Effector memory CD4-positive, alpha-beta T cell (primary cell): Measurements from ENCODE around the gene MAGEC2.

Experiments used
- DNase-seq, 3 donors: peaks; one replicate each; pipeline ENCODE4 v3.0.0-alpha.2; 2020
- H3K27ac ChIP-seq: 2 replicates; pipeline ENCODE4 v1.7.0; 2013; ENCODE audit warnings: mild to moderate bottlenecking, low read length, moderate library complexity; ENCODE audit not compliant: insufficient read depth, poor library complexity, severe bottlenecking
- H3K27me3 ChIP-seq: replicated peaks from 2 replicates; pipeline ENCODE4 v1.7.0; 2013; ENCODE audit warnings: mild to moderate bottlenecking, low read length; ENCODE audit not compliant: insufficient read depth, control insufficient read depth, poor library complexity, severe bottlenecking
- H3K36me3 ChIP-seq: 2 replicates; pipeline ENCODE4 v1.7.0; 2013; ENCODE audit warnings: mild to moderate bottlenecking, low read length, moderate library complexity; ENCODE audit not compliant: control insufficient read depth, insufficient read depth
- H3K4me1 ChIP-seq: 2 replicates; pipeline ENCODE4 v1.7.0; 2013; ENCODE audit warnings: low read length, mild to moderate bottlenecking; ENCODE audit not compliant: control insufficient read depth, insufficient read depth, poor library complexity, severe bottlenecking
- H3K4me3 ChIP-seq: 2 replicates; pipeline ENCODE4 v1.7.0; 2013; ENCODE audit warnings: low read length, low read depth, mild to moderate bottlenecking; ENCODE audit not compliant: insufficient read depth, poor library complexity, severe bottlenecking
- H3K9me3 ChIP-seq: 2 replicates; pipeline ENCODE4 v1.7.0; 2013; ENCODE audit warnings: mild to moderate bottlenecking, low read length, moderate library complexity; ENCODE audit not compliant: control insufficient read depth
- total RNA-seq, 3 donors: gene quantifications; one replicate each; lab custom pipeline; 2026; lab: John Stamatoyannopoulos, UW

The MAGEC2 gene, protein sequence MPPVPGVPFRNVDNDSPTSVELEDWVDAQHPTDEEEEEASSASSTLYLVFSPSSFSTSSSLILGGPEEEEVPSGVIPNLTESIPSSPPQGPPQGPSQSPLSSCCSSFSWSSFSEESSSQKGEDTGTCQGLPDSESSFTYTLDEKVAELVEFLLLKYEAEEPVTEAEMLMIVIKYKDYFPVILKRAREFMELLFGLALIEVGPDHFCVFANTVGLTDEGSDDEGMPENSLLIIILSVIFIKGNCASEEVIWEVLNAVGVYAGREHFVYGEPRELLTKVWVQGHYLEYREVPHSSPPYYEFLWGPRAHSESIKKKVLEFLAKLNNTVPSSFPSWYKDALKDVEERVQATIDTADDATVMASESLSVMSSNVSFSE
- total RNA-seq: 0 reads per million in 3 donors

DNA sequence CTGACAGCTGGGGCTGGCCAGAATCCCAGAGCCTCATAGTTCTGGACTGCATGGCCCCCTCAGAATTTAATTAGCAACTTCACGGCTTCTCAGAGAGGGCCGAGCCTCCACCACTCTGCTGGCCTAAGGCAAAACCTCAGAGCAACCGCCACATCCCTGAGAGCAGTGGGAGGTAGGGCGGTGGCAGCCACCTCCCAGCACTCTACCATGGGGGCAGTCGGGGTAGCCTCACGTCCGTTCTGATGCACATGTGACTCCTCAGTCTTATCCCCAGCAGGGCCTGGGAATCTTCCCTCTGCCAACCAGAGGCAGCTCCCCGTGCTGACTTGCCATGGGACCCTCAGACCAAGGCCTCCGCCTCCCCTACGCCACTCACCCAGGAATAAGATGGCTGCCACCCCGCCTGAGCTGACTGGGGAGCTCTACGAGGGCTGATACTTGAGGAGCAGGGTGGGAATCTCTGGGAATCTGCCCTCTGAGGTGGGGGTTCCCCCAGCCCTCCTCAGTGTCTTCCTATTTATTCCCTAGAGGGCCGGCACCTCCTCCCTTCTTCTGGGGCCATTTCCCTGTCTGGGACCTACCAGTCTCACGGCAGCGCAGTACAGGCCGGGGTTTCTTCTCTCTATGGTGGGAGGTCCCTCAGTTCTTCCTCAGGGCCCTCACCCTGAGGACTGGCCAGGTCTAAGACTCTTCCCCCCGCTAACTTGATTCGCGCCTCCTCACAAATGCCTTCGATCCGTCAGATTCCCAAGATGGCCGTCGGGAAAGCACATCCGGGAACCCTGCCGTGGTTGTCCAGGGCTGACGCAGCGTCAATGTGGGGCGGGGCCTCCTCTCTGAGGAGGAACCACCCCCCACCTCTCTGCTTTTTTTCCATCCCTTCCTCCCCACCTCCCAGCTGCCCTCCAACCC is at the start of gene MAGEC2:
MAGEC2 (minus strand) TSS at position 769 of the 912 bp plus-strand sequence. CDS start 1,303 bp downstream, outside the sequence.
- no peaks in the 10 kb centered on the region for H3K27me3 ChIP-seq
- DNase-seq: no peak
- no peaks in the 10 kb centered on the region for H3K36me3 ChIP-seq
- no peaks in the 10 kb centered on the region for H3K4me1 ChIP-seq
- no peak within 1 kb of the TSS for H3K27ac ChIP-seq
- H3K4me3 ChIP-seq: no peak within 1 kb of the TSS
- no peaks in the 10 kb centered on the region for H3K9me3 ChIP-seq

DNA sequence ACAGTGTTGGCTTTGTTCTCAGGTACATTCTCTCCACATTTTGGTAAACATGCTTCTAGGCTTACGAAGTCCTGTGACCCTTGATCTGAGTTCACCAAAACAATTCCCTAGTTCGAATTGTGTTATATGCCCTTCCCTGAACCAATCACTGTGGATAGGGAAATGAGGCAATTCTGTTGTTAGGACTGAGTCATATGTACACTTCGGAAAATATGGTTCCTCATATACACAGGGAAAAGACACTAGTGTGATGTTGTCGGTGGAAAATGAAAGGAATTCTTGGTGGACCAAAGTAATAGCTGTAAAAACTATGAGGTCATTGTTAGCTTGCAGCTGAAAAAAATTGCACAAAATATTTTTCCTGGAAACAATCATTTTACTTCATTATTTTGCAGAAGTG is 46.6 kb upstream of the MAGEC2 start:
- no peaks in the 10 kb centered on the region for H3K27me3 ChIP-seq
- H3K4me1 ChIP-seq: no peaks in the 10 kb centered on the region
- H3K9me3 ChIP-seq: no peaks in the 10 kb centered on the region
- no peak overlapping the region for H3K4me3 ChIP-seq
- no peaks in the 10 kb centered on the region for H3K36me3 ChIP-seq
- no peak for DNase-seq
- H3K27ac ChIP-seq: no peak overlapping the region

DNA sequence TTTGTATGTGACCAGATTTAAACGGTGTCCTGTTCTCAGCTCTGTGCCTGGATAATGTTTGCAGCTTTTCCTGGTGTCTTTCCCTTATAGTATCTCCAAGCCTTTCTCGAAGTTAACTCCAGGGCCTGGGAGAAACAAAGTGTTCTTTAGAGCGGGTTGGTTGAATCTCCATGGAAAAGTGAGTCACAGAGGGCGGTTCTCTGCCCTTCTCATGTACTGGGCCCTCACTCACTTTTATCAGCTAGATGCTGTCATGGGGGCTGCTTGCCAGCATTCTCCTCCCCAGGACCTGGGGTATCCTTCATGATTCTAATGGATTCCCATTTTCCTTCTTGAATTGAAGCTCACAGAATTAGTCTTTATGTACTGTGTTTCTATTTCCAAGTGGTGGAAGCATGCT is 46.1 kb upstream of the MAGEC2 start:
- Histone ChIP-seq H3K4me1 (no peaks in the 10 kb centered on the region), H3K4me3 (no peak overlapping the region), H3K9me3 (no peaks in the 10 kb centered on the region), H3K27ac (no peak overlapping the region), H3K27me3 (no peaks in the 10 kb centered on the region), H3K36me3 (no peaks in the 10 kb centered on the region)
- DNase-seq: no peak

DNA sequence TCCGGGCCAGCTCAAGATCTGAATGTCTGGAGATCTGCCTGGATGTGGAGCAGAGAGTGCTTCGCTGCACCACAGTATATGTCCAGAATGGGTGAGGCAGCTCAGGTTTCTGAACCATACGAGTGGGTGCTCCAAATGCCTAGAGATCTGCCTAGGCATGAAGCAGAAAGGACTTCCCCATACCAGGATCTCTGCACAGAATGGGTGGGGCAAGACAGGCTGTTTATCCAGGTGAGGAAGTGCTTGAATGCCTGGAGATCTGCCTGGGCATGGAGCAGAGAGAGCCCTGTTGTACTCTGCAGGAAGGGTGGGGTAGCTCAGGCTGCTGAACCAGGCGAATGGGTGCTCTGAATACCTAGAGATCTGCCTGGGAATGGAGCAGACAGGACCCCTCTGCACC is 45.4 kb upstream of the MAGEC2 start:
- H3K4me1 ChIP-seq: no peaks in the 10 kb centered on the region
- H3K27ac ChIP-seq: no peak overlapping the region
- no peaks in the 10 kb centered on the region for H3K9me3 ChIP-seq
- no peaks in the 10 kb centered on the region for H3K36me3 ChIP-seq
- H3K4me3 ChIP-seq: no peak overlapping the region
- H3K27me3 ChIP-seq: no peaks in the 10 kb centered on the region
- no peak for DNase-seq

DNA sequence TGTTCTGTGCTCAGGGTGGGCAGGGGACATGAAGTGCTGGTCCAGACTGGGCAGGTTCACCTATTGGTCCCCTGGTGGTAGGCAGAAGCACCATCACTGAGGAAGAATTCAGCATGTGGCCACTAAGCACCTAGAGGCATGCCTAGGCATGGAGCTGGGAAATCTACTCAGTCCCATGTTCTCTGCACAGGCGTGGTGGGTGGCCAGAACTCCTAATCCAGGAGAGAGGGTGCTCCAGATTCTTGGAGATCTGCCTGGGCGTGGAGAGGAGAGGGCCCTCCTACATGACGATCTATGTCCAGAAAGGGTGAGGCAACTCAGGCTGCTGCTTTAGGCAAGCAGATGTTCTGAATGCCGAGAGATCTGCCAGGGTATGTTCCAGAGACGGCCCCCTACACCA is 44.6 kb upstream of the MAGEC2 start:
- no peak for DNase-seq
- Histone ChIP-seq H3K4me1 (no peaks in the 10 kb centered on the region), H3K36me3 (no peaks in the 10 kb centered on the region), H3K27ac (no peak overlapping the region), H3K9me3 (no peaks in the 10 kb centered on the region), H3K27me3 (no peaks in the 10 kb centered on the region), H3K4me3 (no peak overlapping the region)

DNA sequence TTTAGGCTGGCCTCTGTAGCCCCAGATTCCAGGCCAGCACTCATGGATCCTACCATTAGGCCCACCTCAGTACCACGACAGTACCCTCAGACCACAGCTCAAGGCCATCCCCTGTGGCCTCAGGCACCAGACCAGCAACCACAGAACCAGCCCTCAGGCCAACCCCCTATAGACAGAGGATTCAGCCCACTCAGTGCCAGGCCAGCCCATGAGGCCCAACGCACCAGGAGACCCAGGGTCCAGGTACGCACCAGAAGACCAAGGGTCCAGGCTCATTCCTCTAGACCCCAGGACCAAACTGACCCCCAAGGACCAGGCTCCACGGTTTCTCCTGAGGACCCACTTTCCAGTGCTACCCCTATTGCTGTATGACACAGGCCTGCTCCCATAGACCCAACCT is 39.5 kb upstream of the MAGEC2 start:
- H3K4me1 ChIP-seq: no peaks in the 10 kb centered on the region
- no peaks in the 10 kb centered on the region for H3K27me3 ChIP-seq
- H3K27ac ChIP-seq: no peak overlapping the region
- no peak overlapping the region for H3K4me3 ChIP-seq
- no peaks in the 10 kb centered on the region for H3K36me3 ChIP-seq
- H3K9me3 ChIP-seq: no peaks in the 10 kb centered on the region
- DNase-seq: no peak

DNA sequence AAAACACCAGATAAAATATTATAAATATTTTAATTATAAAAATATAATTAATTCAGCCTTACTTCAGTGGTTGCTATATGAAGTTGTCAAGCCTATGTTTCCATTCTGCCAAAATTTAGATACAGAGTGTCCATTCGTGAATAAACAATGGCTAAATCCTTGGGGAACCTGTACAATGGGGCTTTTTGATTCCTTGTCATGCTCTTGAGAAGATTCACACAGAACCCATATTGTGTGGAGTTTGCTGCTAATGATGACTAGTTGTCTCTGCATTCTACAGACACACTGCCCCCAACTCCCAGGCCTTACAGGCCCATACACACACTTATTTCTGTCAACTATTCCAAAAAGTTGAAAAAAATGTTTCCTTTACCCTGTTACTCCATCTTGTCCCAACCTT is 33.4 kb upstream of the MAGEC2 start:
- H3K9me3 ChIP-seq: no peaks in the 10 kb centered on the region
- H3K4me1 ChIP-seq: no peaks in the 10 kb centered on the region
- H3K4me3 ChIP-seq: no peak overlapping the region
- no peaks in the 10 kb centered on the region for H3K27me3 ChIP-seq
- H3K36me3 ChIP-seq: no peaks in the 10 kb centered on the region
- H3K27ac ChIP-seq: no peak overlapping the region
- no peak for DNase-seq

DNA sequence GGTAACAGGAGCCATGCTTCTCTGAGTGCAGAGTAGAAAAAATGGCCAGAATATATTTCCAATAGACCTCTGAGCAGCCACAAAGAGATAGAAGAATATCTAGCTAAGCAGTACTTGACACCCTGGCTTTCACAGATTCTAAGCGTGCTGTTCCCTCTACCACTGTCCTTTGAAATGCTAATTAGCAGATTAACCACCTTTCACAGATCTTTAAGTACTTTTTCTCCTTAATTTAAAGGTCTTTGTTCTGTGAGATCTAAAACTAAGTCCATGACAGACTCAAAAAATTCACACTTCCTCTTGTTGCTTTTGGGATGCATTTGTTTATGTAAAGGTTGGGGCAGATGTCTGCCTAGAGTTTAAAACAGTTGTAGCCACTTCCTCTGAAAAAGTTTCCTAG is 28.3 kb upstream of the MAGEC2 start:
- H3K36me3 ChIP-seq: no peaks in the 10 kb centered on the region
- no peak for DNase-seq
- no peaks in the 10 kb centered on the region for H3K9me3 ChIP-seq
- H3K27me3 ChIP-seq: no peaks in the 10 kb centered on the region
- H3K4me3 ChIP-seq: no peak overlapping the region
- no peak overlapping the region for H3K27ac ChIP-seq
- no peaks in the 10 kb centered on the region for H3K4me1 ChIP-seq

DNA sequence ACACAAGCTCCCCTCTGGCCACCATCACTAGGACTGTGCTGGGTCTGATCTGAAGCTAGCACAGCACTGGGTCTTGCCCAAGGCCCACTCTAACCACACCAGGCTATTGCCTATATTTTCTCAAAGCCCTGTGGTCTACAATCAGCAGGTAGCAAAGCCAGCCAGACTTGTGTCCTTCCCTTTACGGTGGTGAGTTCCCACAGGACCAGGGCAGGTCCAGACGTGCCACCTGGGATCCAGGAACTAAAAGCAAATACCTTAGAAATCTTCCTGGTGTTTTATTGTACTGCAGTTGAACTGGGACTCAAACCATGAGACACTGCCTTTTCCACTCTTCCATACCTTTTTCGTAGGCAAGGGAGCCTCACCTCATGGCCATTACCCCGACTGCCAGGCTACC is 9.0 kb upstream of the MAGEC2 start:
- Histone ChIP-seq H3K27ac (no peak overlapping the region), H3K27me3 (no peaks in the 10 kb centered on the region), H3K36me3 (no peaks in the 10 kb centered on the region), H3K4me3 (no peak overlapping the region), H3K9me3 (no peaks in the 10 kb centered on the region), H3K4me1 (no peaks in the 10 kb centered on the region)
- DNase-seq: no peak

DNA sequence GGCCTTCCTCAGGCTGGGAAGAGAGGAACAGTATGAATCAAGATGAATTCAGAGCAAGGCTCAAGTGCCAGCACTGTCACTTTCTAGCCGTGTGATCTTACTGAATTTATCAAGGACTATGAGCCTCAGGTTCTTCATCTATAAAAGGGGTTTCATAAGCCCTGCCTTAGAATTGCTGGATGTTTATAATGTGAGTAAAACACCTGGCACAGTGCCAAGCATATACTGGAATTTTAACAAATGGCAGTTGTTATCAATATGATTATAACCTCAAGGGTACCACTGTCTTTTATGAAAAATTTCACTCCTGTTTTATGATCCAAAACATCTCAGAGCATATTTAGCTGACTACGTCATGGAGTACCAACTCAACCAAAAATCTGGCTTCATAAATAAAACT is 4.0 kb downstream of the MAGEC2 start:
- H3K27me3 ChIP-seq: no peaks in the 10 kb centered on the region
- H3K4me3 ChIP-seq: no peak overlapping the region
- no peaks in the 10 kb centered on the region for H3K36me3 ChIP-seq
- H3K4me1 ChIP-seq: no peaks in the 10 kb centered on the region
- H3K9me3 ChIP-seq: no peaks in the 10 kb centered on the region
- DNase-seq: no peak
- H3K27ac ChIP-seq: no peak overlapping the region
